PC-9 (cell line): ENCODE data around the gene NEB. TPM values are rescaled to one million over a fixed set of nuclear protein-coding genes. Genes with fewer than 3 reads are reported as not detected.
A peak's percentile ranks its signal among the peaks of the same experiment; 100 is the strongest.

Experiments
- BruUV-seq: library from RNA; stranded (reverse); fragments of 400-500 nt; replicated peaks from 2 replicates; lab custom pipeline; 2021; lab: Mats Ljungman, UMichigan
- CTCF ChIA-PET: fragments of 300-600 bp; sonication (Branson Sonifier 250); formaldehyde crosslinking; loops from one replicate; lab custom pipeline; 2022; ENCODE audit warnings: antibody characterized with exemption; lab: Charles Lee
- POLR2A ChIA-PET: fragments of 300-600 bp; sonication (Branson Sonifier 250); formaldehyde crosslinking; loops from one replicate; lab custom pipeline; 2022; ENCODE audit warnings: antibody characterized with exemption; ENCODE audit not compliant: unreplicated experiment; lab: Charles Lee
- DNase-seq, 2 experiments: peaks; one replicate each; pipeline versions ENCODE4 v3.0.0 to v3.0.0-alpha.2; 2015 to 2022; ENCODE audit warnings: mixed read lengths in 1 of 2
- H2AFZ ChIP-seq: fragments of 200-600 bp; sonication (generic); 2 replicates; pipeline ENCODE4 v1.8.1; 2017; ENCODE audit warnings: antibody characterized with exemption
- H3F3A ChIP-seq: fragments of 200-600 bp; sonication (generic); 2 replicates; pipeline ENCODE4 v1.8.1; 2017; ENCODE audit warnings: antibody characterized with exemption, mild to moderate bottlenecking, low read depth; ENCODE audit not compliant: insufficient read depth
- H3K27ac ChIP-seq: fragments of 200-600 bp; sonication (generic); 2 replicates; pipeline ENCODE4 v1.6.1; 2016; ENCODE audit warnings: mixed run types
- H3K27me3 ChIP-seq: fragments of 200-600 bp; sonication (generic); 2 replicates; pipeline ENCODE4 v1.6.1; 2016; ENCODE audit warnings: low read depth, mixed run types; ENCODE audit not compliant: insufficient read depth
- H3K36me3 ChIP-seq: fragments of 200-600 bp; sonication (generic); 2 replicates; pipeline ENCODE4 v1.6.1; 2016; ENCODE audit warnings: low read depth, mixed run types
- H3K4me1 ChIP-seq: fragments of 200-600 bp; sonication (generic); replicated peaks from 2 replicates; pipeline ENCODE4 v1.6.1; 2016; ENCODE audit warnings: mixed run types; ENCODE audit not compliant: insufficient read depth
- H3K4me2 ChIP-seq: fragments of 200-600 bp; sonication (generic); 2 replicates; pipeline ENCODE4 v1.6.1; 2017; ENCODE audit warnings: mixed run types
- H3K4me3 ChIP-seq: fragments of 200-600 bp; sonication (generic); 2 replicates; pipeline ENCODE4 v1.6.1; 2016; ENCODE audit warnings: mixed run types
- H3K79me2 ChIP-seq: fragments of 200-600 bp; sonication (generic); 2 replicates; pipeline ENCODE4 v1.6.1; 2017; ENCODE audit warnings: low read depth, mixed run types
- H3K9me2 ChIP-seq: fragments of 200-600 bp; sonication (generic); 2 replicates; pipeline ENCODE4 v1.8.1; 2017; ENCODE audit warnings: mild to moderate bottlenecking; ENCODE audit not compliant: insufficient read depth
- H3K9me3 ChIP-seq: fragments of 200-600 bp; sonication (generic); 2 replicates; pipeline ENCODE4 v1.8.1; 2016; ENCODE audit warnings: low read depth; ENCODE audit not compliant: insufficient read depth
- H4K20me1 ChIP-seq: fragments of 200-600 bp; sonication (generic); 2 replicates; pipeline ENCODE4 v1.8.1; 2017; ENCODE audit not compliant: insufficient read depth
- EZH2 ChIP-seq: fragments of 200-600 bp; sonication (generic); IDR thresholded peaks from 2 replicates; pipeline ENCODE4 v1.8.0; 2017; ENCODE audit warnings: antibody characterized with exemption, low read depth
- intact Hi-C: fragments of 100-400 bp; cut with micrococcal nuclease; formaldehyde crosslinking; loops from one replicate; pipeline ENCODE4 v1.10.0; 2022; ENCODE audit not compliant: unreplicated experiment
- total RNA-seq: library from RNA; stranded (reverse); gene quantifications from 2 replicates; pipeline ENCODE4 v1.2.3, GENCODE V29; 2021
- TF ChIP-seq, protein P1 (sequence below): fragments of 200-600 bp; sonication (generic); conservative IDR thresholded peaks from 2 replicates; pipeline ENCODE4 v1.6.1; 2017; ENCODE audit warnings: mixed run types, antibody characterized with exemption, mild to moderate bottlenecking, moderate library complexity

NEB gene
- total RNA-seq, 1 experiment from 2014 or later, result 0.15 TPM

DNA sequence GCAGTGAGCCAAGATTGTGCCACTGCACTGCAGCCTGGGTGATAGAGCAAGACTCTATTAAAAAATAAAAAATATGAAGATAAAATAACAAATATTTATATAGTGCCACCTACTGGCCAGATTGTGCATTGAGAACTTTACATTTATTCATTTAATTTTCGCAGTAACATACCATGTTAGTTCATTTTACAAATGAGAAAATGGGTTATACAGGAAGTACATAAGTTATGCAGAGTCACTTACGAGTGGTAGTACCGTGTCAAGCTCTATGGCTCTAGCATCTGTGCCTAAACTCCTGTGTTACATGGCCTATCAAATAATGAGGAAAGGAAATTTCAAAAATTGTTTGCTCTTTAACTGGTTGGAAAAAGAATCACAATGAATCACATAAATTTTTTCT lies 296.6 kb downstream of the NEB start:
- CTCF ChIA-PET, result interaction anchor here (0.9 kb wide), 1 partner anchor 154 kb away, joined by 3 read pairs; no protein-coding TSS in a partner anchor
- POLR2A ChIA-PET, result no interaction called here
- no TSS peak for BruUV-seq
- TF ChIP-seq, protein P1, sequence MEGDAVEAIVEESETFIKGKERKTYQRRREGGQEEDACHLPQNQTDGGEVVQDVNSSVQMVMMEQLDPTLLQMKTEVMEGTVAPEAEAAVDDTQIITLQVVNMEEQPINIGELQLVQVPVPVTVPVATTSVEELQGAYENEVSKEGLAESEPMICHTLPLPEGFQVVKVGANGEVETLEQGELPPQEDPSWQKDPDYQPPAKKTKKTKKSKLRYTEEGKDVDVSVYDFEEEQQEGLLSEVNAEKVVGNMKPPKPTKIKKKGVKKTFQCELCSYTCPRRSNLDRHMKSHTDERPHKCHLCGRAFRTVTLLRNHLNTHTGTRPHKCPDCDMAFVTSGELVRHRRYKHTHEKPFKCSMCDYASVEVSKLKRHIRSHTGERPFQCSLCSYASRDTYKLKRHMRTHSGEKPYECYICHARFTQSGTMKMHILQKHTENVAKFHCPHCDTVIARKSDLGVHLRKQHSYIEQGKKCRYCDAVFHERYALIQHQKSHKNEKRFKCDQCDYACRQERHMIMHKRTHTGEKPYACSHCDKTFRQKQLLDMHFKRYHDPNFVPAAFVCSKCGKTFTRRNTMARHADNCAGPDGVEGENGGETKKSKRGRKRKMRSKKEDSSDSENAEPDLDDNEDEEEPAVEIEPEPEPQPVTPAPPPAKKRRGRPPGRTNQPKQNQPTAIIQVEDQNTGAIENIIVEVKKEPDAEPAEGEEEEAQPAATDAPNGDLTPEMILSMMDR, result peak; percentile 72
- no peak for TF ChIP-seq EZH2
- Histone ChIP-seq H3K27me3 (no peaks in the 10 kb centered on the region), H3K9me2 (no peaks in the 10 kb centered on the region), H3K79me2 (no peaks in the 10 kb centered on the region), H3K4me2 (no peak overlapping the region), H2AFZ (no peak overlapping the region), H3K4me3 (no peak overlapping the region), H3K9me3 (no peaks in the 10 kb centered on the region), H3K4me1 (no peaks in the 10 kb centered on the region), H4K20me1 (no peaks in the 10 kb centered on the region; the same call in 1 of the 2 replicates), H3K27ac (no peak overlapping the region), H3K36me3 (peaks cover 16% of the 10 kb centered on the region), H3F3A (no peaks in the 10 kb centered on the region; the same call in 1 of the 2 replicates)
- DNase-seq, result no peak
- intact Hi-C loops, result no loop called here

Other genes with a start within 250 kb of the NEB start
- gene ARL5A, start 93.9 kb upstream of the NEB start, total RNA-seq, result 36.1 and 47.5 TPM in 2 replicates